HG02840 (cell line): ENCODE results near the gene CAMK1D.

Source experiments
- ATAC-seq: cut with Tn5 transposase; IDR thresholded peaks from one replicate; pipeline ENCODE4 v1.9.1; 2021; ENCODE audit warnings: mild to moderate bottlenecking, moderate library complexity, moderate number of reproducible peaks; ENCODE audit not compliant: unreplicated experiment, low FRiP score

The CAMK1D gene

DNA sequence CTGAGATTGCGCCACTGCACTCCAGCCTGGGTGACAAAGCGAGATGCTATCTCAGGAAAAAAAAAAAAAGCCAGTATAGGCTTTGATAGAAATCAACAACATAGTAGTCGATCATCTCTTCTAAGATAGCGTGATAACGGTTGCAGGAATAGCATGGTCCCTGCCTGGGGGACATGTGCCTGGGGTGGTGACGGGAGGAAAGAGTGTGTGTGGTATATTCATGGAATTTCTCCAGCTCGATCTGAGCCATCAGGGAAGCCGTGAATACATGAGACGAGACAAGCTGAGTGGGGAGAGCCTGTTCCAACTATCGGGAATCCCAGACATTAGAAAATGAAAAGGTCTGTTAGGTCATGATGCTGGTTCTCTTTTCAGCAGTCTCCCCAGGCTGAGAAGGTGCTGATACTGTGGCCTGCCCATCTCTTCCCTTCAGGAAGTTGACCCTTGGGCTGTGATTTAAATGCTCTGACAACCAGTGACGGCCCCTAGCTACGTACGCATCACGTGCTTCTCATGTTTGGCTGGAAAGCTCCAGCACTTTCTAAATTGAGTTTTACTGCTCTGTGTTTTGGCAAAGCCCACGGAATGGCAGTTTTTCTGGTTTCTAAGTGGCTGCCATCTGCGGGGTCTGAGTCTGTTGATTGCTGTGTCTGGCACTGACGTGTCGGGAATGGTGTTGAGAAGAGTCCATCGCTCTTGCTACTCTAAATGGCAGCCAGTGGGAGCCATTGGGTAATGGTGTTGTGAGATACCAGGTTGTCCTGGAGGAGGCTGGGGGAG lies 422.8 kb downstream of the CAMK1D start:
- ATAC-seq = no peak

DNA sequence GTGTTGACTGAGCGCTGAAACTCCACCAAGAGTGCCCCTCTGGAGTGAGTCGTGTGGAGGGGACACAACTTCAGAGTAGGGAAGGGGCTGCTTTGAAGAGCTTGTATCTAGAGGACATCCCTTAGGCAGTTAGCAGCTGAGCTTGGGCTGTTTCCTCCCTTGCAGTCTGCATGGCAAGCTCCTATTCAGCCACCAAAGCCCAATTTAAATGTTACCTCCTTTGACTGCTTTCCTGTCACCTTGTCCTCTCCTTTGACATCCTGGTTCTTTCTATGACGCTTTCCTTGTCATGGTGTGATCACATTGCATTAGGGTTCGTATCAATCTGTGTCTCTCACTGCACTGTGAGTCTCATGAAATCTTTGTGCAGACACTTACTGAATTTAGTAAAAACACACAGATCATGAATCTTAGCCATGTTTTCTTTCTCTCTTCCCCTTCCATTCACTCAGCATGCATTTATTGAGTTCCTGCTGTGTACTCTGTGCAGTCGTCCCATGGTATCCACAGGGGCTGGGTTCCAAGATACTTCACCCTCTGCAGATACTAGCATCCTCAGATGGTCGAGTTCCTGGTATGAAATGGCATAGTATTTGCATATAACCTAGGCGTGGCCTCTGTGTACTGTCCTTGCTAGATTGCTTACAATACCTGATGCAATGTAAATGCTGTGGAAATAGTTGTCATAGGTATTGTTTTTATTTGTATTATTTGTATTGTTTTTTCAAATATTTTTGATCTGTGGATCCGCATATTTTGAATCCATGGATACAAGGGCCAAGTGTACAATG lies 423.6 kb downstream of the CAMK1D start:
- no peak for ATAC-seq

DNA sequence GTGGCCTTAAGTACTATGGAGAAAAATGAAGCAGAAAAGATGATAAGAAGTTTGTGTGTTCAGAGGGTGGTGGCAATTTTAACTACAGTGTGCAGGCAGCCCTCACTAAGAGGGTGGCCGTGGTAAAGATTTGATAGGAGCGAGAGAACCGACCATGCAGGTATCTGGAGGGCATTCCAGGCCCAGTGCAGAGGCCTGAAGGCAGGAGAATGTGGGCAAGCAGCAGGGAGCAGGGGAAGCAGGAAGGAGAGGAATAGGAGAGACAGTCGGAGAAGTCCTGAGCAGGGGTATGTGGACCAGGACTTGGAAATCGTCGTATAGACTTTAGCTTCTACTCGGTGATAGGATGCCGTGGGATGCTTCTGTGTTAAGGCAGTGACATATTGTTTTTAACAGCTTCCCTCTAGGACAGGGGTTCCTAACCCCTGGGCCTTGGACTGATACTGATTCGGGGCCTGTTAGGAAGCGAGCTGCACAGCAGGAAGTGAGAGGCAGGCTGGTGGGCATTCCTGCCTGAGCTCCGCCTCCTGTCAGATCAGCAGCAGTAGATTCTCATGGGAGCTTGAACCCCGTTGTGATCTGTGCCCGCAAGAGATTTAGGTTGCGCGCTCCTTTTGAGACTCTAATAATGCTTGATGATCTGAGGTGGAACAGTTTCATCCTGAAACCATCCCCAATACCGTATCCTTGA lies 425.0 kb downstream of the CAMK1D start:
- ATAC-seq = no peak

DNA sequence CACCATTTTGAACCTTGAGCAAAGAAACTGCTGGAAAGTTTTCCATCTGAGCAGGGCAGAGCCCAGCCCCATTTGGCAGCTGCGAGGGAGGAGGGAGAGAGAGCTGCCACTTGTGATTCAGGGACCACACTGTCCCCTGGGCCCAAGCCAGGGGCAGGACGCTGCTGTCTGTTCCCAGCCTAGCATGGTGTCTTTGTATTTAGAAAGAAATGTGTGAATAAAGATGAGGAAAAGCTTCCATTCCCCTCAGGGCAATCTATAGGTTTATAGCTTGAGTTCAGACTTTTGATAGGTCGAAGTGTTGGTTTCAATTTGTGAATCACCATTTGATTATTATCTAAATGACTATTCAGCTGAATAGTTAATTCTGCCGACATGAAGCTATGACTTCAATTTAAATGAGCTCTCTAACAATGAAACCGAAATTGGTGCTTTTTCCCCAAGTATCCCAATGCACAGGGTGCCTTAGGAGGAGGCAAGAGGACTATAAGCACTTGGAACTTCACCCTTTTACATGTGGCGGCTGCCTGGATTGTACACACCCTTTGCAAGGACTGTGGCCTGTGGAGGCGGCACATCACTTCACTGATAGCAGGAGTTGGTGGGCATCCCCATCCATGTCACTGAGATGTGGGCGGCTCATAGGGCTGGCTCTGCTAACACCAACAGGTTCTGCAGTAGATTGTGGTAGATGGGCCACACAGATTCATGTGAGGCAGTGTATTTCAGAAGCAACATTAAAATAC lies 428.7 kb downstream of the CAMK1D start:
- ATAC-seq = no peak

DNA sequence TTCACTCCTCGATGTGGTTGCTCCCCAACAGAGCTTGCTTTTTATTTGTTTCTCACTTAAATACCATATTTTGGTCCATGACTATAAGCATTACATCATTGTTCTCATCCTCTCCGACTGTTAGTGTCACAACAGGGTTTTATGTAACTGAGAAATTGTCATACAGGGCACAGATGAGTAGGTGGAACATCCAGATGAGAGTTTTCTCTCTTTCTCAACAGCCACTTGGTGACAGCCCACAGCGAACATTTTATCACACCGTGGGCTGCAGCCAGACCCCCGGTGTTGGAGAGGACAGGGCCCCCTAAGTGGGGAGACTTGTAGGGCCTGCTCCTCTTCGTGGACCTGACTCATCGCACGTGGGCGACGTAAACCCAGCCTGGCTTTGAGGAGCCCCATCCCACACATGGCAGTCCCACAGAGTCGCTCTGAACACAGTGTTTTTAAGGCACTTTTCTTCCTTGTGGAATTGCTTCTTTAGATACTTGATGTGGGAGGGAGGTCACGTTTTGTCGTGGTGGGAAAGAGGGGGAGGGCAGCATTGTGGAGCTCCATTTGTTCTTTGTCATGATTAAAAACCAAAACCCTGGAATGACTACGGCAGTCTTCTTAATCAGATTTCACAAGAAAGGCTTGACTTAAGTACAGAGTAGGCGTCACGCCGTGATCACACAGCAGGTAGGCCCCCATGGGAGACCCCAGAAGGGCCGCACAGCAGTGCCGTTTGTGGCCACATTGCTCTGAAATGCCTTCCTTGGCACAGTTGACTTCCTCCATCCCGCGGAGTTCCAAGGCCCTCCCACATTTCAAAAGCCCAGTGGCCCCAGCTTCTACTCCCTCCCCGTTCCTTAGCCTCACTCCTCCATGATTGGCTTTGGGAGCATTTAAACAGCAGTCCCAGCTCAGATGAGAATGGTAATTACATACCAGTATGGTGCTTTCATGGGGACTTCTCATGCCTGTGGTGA lies 431.6 kb downstream of the CAMK1D start:
- ATAC-seq = no peak

DNA sequence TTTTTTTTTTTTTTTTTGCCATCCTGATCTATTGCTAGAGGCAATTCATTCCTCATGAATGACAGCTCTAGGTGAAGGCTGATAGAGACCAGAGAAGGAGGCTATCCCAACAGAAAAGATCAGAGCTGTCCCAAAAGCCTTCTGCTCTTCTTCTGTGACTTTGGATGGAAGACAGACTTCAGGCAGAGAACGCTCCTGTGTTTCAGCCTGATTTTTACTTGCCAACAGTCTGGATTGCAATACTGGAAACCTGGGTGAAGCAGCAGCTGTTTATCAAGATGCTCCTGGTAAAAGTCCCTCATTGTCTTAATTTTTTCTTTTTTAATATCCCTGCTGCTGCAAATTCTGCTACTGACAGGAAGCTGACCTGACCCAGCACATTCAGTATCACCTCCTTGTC lies 432.6 kb downstream of the CAMK1D start:
- ATAC-seq = no peak

DNA sequence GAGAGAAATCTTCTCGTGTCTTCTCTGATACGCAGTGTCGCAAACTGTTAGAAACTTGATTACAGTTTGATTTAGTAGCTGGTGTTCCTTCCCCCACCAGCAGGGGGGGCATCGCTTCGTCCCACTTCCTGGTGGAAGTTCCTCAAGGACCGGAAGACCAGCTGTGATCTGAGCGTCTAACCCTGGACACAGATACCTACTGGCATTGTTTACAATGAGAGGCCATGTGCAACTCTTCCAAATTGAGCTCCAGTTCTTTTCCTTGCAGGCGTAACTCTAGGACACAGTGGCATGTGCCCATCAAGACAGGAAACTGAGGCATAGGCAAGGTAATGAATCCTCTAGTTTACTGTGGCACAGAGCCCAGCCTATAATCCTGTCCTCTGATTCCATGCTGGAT lies 433.2 kb downstream of the CAMK1D start:
- no peak for ATAC-seq

DNA sequence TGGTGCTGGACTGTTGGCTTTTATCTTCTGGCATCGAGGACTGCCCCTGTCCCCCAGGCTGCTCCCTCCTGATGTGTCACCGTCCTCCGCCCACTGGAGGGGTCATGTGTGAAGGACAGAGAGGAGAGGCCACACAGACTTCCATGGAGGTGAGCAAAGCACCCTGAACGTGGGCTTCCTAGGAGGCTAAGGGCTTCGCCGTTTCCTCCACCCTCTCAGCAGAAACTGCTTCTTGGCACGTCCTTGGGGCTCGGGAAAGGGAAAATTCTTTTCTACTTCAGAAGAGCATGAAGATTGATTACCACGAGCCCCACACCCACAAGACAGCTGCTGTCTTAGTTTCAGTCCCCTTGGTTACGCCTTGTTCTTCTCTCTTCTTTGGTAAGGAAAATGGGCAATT lies 433.9 kb downstream of the CAMK1D start:
- no peak for ATAC-seq

DNA sequence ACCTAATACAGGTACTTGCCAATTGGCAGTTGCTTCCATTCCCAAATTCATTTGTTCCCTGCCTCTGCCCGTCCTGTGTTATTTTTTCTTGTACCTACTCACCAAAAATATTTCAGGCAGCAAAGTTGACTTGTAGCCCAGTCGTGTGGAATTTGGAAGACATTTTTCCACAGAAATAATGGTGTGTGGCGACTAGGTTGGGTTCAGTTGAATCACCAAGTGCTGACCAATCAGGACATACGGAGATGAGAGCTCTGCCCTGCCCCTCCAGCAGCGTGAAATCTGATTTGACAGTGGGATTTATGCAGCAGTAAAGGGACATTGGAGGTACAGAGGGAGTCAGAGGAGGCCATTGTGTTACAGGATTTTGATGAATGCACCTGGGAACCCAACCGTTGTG lies 435.3 kb downstream of the CAMK1D start:
- ATAC-seq = no peak

DNA sequence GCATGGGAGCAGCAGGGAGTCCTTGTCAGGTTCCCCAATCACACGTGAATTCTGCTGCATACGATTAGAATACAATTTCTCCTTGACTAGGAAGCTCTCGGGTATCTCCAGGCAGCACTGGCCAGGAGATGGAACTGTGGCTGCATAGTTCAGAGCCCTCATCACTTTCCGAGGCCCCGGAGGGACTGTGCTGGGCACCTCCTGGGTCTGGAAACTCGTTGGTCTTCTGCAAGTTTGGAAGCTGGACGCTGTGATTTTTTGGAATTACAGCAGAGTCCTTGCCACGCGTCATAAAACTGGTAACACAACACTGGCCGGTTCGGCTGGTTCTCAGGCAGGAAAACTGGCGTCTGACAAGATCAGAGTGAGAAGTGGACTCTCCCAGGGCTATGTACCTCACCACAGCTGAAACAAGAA lies 436.1 kb downstream of the CAMK1D start:
- no peak for ATAC-seq

DNA sequence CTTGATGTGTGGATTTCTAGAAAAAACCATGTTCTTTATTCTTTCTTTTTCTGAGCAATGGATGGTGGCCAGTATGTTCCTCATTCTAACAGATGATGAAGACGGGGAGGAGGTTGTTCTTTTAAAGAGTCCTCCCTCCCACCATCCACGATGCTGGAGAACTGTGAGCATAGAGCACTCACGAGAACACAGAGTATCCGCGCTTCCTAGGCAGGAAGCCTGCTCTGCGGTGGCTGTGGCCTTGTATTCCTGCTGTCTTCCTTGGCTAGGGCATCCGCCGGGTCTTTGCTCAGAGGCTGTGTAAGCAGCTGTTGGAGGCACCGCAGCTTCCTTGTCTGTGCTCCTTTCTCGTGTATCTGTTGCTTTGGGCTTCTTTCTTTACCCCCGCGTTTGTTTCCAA lies 437.9 kb downstream of the CAMK1D start:
- no peak for ATAC-seq

DNA sequence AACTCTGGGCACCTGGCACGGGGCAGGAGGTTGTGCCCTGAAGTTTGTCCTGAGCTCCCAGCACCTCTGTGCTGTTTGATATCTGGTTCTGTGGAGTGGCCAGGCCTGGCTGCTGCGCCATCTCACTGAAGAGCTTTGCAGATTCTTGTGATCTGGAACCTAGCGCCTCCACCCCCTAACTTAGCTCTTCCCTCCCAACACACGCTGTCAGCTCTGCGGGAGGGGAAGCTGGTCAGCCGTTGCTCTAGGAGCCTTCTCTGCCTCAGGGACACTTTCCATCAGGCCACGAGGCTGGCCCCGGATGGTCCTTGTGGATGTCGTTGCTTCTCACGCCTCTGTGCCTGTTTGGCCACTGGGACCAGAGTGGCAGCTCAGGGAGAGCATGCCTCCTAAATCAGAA lies 438.9 kb downstream of the CAMK1D start:
- no peak for ATAC-seq

DNA sequence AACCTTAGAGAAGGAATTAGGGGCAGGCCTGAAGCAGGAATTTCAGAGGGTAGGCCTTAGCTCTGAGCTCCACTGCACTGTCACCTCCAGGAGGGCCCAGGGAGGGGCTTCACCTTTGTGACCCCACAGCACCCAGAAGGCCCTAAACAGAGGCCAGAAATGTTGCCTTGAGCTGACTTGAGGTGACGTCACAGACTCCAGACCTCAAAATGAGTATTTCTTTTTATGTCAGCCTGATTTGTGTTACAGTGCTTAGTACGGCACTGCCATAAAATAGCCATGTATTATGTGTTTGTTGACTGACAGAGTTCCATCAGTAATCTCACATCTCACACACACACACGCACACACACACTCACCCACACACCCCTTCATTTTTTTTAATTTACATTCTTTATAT lies 440.9 kb downstream of the CAMK1D start:
- ATAC-seq = no peak

DNA sequence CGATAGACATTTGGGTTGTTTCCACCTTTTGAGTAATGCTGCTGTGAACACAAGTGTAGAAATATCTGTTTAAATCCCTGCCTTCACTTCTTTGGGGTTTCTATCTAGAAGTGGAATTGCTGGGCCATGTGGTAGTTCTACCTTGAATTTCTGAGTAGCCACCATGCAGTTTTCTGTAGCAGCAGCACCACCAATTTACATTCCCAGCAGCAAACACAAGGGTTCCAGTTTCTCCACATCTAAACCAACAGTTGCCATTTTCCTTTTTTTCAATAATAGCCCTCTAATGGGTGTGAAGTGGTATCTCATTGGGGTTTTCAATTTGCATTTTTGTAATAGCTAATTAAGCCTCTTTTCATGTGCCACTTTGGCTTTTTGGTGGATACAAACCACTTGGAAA lies 442.4 kb downstream of the CAMK1D start:
- ATAC-seq = no peak

DNA sequence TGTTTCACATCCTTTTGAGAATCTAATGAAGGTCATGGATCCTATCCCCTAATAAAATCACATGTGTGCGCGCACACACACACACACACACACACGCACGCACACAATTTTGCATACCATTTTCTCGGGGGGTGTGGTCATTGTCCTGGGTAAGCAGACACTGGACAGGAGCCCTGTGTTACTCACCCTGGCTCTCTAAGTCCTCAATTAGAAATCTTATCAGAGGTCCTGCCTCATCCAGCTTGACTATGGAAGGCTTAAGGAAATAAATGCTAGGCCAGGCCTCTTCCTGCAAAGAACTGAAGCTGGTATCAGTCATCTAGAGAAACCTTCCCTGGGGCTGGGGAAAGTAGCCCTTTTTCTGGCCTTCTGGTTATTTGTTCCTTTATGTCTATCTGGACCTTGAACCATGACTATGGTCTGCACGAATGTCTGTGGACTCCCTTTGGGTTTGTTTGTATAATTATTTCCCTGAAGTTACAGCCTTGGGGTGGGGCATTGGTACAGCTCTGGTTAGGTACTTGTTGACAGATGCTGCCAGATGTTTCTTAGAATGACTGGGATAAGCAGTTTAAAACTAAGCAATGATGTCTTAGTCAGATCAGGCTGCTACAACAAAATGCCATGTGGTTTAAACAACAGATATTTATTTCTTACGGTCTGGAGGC lies 443.7 kb downstream of the CAMK1D start:
- no peak for ATAC-seq

DNA sequence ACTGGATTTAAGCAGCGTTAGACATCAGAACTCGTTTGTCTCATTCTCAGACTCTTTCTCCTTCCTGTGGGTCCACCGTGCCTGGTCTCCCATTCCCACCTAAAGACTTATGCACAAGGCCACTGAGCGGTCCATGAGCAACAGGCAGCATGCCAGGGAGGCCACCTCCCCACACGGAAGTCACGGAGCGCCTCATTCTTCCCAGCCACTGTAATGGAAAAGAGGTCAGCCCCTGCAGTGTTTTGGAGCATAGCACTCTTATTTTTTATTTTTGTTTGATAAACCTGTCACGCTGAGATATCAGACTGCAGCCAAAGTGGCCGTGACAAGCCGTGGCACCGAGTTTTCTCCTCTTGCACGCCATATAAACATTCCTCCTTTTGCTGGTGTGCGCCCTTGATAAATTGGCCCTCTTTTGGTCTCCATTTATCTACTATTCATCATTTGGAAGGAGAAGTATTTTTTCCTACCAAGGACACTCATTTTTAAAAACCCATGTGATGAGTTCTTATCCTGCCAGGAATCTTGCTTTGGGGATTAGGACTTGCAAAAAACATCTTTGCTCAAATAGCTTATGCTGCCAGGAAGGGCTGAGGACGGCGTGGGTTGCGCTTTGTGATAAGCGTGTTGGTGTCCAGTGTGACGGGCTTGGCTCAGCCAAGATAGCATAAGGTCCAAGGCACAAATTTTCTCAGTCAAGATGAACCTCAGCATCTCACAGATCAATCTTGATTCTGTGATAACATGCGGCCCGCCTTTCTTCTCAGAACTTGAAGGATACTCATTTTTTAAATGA lies 446.2 kb downstream of the CAMK1D start:
- no peak for ATAC-seq

DNA sequence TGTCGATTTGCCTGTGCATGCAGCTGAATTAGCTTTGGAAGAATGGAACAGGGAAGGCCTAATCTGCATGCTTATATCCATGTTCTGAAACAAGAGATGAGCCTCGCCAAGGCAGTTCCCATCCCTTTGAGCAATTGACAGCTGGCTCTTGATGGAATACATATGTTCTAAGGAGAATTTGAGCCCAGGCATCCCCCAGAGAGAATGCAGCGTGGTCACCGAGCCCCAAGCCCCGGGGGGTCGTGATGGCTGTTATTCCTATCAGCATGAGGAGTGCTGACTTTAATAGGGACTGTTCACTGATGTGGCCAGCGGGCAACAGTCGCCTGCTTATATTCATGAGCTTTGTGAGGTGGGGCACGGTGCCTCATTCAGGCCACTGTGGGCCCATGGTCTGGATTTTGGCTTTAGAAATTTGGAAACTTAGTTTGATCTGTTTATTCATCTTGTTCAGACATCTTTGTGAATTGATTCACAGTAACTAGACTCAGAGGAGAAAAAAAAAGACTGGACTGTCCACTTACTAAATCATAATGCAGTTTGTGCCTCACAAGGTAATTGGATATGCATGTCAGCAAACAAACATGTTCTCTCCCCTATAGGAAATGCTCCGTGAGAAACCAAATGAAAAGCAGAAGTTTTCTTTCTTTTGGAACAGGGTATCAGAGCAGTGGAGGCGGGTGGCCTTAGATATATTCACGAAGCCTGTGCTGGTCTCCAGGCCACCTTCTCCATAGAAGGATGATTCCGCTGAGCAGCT lies 447.2 kb downstream of the CAMK1D start:
- no peak for ATAC-seq
